ENCODE data around the gene PCDH9. TPM values are rescaled to one million over a fixed set of nuclear protein-coding genes. Genes with fewer than 3 reads are reported as not detected.
A peak's percentile ranks its signal among the peaks of the same experiment; 100 is the strongest.

PCDH9 gene
- total RNA-seq, 1 experiment from 2014 or later, result 0.03 TPM

DNA sequence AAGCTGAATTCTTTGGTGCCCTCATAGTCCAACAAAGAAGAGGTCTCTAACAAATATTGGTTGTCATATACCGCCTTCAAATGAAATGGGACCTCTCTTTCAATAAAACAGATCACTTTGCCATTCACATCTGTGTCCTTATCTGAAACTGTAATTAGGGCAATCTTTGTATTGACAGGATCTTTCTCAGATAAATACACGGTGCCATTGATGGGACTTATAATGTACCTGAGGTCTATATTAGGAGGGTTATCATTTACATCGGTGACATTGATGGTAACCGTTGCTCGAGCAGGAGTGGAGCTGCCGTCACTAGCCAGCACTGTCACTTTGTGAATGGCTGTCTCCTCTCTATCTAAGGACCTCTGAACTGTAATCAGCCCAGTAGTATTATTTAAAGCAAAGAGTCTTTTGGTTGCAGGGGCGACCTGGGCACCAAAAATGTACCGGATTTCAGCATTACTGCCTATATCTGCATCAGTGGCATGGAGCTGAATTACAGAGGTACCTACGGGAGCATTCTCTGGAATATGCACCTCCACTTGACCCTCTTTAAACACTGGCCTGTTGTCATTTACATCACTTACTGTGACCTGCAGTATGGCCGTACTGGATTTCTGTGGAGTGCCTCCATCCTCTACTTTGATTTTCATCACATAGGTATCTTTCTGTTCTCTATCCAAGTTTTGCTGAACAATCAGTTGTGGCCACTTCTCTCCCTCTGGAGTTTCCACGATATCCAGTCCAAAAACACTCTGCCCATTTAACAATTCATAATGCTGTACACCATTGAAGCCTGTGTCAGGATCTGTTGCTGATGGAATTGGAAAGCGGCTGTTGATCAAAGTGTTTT is 2.8 kb downstream of the PCDH9 start:
- no peak for DNase-seq (ENCODE audit: low read depth)
- in situ Hi-C loops (cut with HindIII; ENCODE audit: low pct_unique_long_range_greater_than_20kb, low sequenced_read_pairs), result no loop called here

DNA sequence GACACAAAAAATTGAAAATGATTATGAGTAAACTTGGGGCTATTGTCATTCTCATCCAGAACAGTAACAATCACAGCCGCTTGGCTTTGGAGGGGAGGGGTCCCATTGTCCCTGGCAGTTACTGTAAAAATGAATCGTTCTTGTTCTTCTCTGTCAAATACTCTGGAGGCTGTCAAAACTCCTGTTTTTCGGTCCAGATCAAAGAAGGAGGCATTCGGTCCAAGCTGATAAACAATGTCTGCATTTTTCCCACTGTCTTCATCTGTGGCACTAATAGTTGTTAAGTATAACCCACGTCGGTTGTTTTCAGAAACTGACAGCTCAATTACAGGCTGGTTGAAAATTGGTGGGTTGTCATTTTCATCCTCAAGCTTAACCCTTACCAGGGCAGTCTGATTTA is 3.4 kb downstream of the PCDH9 start:
- in situ Hi-C loops (cut with HindIII; ENCODE audit: low pct_unique_long_range_greater_than_20kb, low sequenced_read_pairs), result no loop called here
- no peak for DNase-seq (ENCODE audit: low read depth)

DNA sequence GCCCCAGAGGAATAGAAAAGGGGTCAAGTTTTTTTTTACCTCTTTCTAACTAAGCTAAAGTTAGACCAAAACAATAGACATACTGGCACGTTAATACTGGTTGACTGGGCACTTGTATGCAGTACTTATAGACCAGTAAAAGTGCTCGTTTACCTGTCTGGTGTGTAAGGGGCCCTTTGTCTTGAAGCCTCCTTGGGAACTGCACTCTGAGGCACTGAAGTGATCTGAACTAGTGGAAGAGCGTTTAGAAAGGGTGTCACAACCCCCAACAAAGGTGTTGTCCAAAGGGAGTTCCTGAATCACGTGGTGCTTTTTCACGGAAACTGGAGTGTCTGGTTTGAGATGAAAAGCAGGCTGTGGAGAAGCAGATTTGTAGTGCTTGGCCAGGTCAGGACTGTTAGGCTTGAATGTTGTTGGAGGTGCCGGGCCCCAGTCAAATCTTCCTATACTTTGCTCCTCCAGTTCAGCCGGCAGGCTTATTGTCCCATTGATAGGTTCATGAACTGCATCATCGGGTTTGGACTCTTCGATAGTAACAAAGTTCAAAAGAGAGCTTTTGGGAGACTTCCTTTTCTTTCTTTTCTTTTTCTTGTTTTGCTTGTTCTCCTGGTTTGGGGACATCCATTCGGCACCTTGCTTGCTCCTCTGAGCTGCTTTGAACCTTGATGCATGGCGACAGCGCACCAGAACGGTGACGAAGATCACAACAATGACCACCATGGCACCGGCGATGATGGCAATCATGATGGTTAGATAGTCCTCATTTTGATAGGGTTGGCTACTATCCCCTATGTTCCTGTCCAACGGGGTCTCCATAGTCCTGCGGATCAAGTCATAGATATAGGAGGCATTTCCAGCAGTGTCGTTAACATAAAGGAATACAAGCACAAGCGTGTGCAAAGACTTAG is 4.6 kb downstream of the PCDH9 start:
- no peak for DNase-seq (ENCODE audit: low read depth)
- in situ Hi-C loops (cut with HindIII; ENCODE audit: low pct_unique_long_range_greater_than_20kb, low sequenced_read_pairs), result no loop called here

DNA sequence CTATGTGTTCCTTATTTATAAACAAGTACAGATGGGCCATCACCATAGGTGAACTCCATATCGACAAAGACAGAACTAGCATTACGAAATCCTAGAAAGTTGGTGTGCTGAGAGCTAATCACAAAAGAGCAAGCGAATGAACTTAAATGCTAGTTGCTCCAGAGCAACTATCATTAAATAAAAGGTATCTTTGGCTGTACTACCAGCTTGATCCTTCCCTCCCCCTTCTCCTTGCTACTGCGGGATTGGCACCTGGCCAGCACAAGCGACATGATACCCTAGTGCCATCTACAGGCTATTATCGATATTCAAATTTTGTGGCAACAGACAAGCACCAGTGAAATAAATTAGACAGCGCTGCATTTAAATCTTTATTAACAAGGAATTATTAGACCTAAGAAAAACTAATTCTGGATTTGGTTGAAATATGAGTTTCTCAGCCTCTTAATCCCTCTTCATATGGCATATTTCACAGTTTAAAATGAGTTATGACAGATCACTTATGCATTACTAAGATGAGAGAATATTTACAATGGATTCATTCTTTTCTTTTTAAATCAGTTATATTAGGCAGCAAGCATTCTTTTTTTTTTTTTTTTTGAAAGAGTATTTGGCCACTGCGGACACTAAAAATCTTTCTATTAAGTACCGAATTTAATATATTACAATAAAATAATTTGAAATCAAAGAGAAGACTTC is 5.8 kb downstream of the PCDH9 start:
- peak; percentile 62 for DNase-seq (ENCODE audit: low read depth)
- in situ Hi-C loops (cut with HindIII; ENCODE audit: low pct_unique_long_range_greater_than_20kb, low sequenced_read_pairs), result no loop called here

DNA sequence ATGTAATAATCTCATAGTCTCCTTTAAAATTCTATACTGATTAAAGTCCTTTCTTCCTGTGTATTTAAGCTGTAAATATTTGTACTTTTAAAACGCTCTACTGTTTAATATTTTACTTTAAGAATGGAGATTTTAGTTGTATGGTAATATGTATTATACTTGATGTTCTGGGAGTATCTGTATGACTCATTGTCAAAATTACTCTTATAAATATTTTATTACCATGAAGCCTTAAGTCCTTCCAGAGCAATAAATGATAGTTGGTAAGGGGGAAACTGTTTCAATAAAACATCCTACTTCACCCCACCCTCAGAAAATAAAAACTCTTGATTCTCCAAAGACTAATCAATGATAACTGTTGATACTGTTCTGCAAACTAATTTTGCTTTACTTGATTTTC is 6.4 kb downstream of the PCDH9 start:
- in situ Hi-C loops (cut with HindIII; ENCODE audit: low pct_unique_long_range_greater_than_20kb, low sequenced_read_pairs), result no loop called here
- DNase-seq (ENCODE audit: low read depth), result no peak

DNA sequence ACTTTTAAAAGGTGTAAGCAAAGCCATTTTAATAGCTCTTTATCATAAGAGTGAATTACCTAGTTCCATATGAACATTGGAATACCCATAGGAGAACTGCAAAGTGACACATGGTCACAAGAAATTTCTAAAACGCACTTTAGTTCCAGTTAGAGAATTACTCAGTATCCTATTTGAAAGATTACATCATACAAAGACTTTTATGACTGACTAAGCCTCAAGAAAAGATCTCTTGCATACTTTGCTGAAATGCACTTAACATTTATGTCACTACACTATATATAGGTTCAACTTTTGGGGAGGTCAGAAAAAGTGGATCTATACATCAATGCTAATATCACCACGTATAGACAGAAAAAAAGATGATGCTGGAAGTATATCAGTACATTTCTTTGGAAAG is 7.1 kb downstream of the PCDH9 start:
- in situ Hi-C loops (cut with HindIII; ENCODE audit: low pct_unique_long_range_greater_than_20kb, low sequenced_read_pairs), result no loop called here
- DNase-seq (ENCODE audit: low read depth), result no peak

DNA sequence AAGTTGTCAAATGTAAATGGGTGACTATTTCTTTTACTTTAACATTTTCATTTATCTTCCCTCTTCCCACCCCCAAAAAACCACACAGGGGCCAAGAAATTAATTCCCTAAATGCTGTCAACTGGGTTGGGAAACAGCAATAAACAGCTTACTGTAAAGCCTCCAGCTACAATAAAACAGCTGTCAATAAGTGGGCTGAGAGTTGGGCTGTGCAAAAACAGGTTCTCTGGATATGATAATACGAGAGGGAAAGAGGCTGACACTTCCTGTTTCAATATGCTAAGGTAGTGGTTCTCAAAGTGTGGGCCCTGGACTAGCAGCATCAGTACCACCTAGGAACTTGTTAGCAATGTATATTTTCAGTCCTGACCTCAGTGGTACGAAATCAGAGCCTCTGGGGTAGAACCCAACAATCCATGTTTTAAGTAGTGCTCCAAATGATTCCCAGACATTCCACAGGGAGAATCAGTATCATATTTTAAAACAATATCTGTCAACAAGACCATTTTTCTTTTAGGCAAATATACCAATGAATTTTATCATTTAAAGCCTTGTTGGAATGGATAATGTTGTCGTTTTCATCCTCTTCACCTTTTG is 8.4 kb downstream of the PCDH9 start:
- DNase-seq (ENCODE audit: low read depth), result no peak
- in situ Hi-C loops (cut with HindIII; ENCODE audit: low pct_unique_long_range_greater_than_20kb, low sequenced_read_pairs), result no loop called here

DNA sequence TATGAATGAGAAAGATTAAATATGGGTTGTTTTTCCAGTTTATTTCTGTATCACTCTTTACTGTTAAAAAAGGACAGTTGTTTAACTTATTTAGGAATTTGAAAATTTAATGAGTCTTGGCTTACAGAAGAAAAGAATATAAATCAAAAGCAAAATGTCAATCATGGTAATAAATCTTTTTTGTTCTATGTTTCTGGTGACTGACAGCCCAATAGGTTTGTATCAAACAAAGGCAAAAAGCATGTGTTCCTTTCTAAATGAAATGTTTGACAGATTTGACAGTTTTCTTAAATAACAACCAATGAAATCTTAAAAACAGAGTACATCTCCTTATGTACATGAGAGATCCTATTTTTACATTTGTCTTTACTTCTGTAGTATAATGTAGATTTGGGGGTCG is 11.0 kb downstream of the PCDH9 start:
- in situ Hi-C loops (cut with HindIII; ENCODE audit: low pct_unique_long_range_greater_than_20kb, low sequenced_read_pairs), result no loop called here

DNA sequence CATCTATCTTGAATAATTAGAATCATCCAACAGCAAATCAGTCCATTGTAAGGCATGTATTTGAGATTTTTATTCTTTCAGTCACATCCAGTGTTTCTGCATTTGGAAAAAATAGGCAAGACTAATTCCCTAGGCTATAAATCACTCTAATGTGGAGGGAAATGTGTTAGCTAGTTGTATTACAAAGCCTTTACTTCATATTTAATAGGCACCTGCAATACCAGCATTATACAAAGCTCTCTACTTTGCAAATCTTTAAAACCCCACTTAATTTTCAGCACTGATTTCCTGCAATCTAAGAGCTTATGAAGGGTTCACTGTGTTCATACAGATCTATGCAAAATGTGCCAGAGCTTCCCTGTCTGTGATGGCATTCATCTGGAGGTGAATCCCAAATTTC is 12.3 kb downstream of the PCDH9 start:
- in situ Hi-C loops (cut with HindIII; ENCODE audit: low pct_unique_long_range_greater_than_20kb, low sequenced_read_pairs), result no loop called here
- DNase-seq (ENCODE audit: low read depth), result no peak

More for the DNA sequence above, 11.0 kb downstream of the PCDH9 start:
- no peak for DNase-seq (ENCODE audit: low read depth)

DNA sequence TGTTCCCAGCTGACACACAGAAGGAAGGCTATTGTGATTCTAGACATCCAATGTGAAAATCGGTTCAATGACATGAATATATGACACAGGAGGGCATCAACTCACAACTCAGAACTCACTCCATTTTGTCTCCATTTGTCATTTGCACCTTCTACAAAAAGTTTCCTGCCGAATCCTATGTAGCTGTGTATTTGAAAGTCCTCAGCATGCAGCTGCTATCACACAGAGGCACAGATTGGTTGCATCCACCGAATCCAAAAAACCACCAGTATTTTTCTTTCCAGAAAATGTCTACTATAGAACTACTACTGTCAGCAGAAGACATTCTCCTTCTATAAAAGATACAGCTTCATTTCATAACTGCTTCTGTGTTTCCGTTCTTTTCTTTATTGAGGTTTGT is 13.3 kb downstream of the PCDH9 start:
- in situ Hi-C loops (cut with HindIII; ENCODE audit: low pct_unique_long_range_greater_than_20kb, low sequenced_read_pairs), result no loop called here
- no peak for DNase-seq (ENCODE audit: low read depth)

DNA sequence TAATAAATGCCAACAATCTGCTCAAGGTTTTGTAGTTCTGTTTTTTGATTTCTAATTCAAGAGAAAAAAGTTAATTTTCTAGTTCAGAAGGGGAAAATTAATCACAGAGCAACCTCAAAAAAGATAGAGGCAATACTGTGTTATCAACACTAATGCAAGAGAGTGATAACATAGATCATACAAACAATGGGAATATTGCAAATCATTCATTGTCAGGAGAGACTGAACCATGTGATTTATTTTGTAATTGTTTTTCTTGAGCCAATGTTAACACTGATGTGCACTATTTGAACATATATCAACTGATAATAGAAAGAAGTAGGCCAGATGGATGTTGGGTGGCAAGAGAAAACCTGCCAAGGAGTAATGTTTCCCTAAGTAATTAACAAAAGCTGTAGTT is 19.9 kb downstream of the PCDH9 start:
- in situ Hi-C loops (cut with HindIII; ENCODE audit: low pct_unique_long_range_greater_than_20kb, low sequenced_read_pairs), result no loop called here
- DNase-seq (ENCODE audit: low read depth), result no peak

DNA sequence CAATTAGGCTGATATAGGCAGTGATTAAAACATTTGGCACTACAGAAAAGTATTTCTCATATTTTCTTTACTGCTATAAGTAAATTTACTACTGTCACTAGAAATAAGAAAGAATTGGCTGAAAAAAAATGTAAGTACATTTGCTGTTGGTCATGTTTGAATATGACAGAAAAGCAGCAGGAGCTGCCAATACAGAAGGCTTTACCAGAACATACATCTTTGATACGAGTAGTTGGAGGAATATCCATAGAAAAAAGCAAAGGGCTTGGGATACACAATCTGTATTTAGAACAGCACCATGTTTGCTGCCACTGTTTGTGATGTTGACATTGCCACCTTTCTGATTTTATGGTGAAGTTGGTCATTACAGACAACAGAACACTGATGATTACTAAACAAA is 21.6 kb downstream of the PCDH9 start:
- in situ Hi-C loops (cut with HindIII; ENCODE audit: low pct_unique_long_range_greater_than_20kb, low sequenced_read_pairs), result no loop called here
- DNase-seq (ENCODE audit: low read depth), result no peak

DNA sequence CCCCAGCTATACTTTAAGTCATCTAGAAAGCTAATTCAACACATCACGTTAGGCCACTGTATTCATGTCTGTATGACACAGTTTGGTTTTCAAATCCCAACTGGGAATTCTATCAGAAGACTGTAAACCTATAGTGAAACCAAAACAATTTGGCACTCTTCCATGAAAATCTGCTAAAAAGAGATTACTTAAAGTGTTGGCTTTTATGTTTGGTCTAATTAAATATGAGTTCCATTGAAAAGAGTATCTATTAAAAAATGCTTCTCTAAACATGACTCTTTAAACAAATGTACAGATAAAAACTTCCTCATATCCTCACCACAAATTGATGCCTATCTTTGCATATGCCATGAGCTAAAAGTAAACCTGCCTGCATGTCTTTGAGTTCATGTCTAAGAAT is 25.4 kb downstream of the PCDH9 start:
- DNase-seq (ENCODE audit: low read depth), result no peak
- in situ Hi-C loops (cut with HindIII; ENCODE audit: low pct_unique_long_range_greater_than_20kb, low sequenced_read_pairs), result no loop called here

DNA sequence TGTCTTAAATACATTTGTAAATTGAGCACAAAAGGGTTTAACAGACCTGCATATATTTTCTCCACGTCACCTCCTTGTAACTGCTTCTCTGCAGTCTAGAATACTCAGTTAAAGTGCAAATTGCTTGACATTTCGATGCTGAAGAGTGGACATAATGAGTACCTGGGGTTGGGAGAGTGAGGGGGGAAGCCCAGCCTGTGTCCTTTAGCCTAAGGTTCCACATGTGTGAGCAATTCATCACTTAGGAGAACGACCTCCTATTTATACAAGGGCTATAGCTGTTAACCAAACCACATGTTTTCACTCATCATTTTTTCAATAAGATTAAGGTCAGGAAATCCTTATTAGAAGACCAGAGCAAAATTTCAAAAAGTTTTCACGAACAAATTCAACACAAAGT is 29.5 kb downstream of the PCDH9 start:
- no peak for DNase-seq (ENCODE audit: low read depth)
- in situ Hi-C loops (cut with HindIII; ENCODE audit: low pct_unique_long_range_greater_than_20kb, low sequenced_read_pairs), result no loop called here

DNA sequence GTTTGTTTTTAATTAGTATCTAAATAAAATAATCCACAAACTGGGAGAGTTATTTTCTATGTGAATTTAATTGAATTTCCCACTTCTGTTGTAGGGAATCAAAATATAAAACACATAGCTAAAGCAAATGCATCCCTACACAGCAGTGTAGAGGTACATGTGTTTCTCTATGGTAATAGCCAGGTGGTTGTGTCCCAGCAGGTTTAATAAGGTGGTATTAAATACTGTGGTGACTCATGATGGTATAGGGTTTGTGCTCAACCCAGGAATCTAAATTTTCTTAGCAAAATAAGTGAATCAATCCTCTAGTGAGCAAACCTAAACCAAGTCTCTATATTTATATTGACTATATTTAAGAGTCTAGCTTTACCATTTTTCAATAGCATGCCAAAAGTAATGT is 30.0 kb downstream of the PCDH9 start:
- in situ Hi-C loops (cut with HindIII; ENCODE audit: low pct_unique_long_range_greater_than_20kb, low sequenced_read_pairs), result no loop called here
- no peak for DNase-seq (ENCODE audit: low read depth)

DNA sequence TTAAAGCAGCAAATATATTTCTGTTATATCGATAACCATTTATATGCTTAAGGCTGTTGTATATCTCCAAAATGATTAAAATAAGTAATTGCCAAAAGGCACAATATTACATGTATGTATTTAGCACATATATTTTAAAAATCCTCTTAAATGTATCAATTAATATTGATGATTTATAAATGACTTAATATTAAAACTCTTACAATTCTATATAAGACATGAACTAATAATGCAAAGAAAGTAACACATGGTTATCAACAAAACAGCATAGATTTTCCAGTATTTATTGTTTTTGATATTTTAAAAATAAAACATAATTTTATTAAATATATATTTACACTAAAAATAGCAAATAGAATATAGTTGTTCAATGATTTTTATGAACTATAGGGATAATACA is 32.4 kb downstream of the PCDH9 start:
- no peak for DNase-seq (ENCODE audit: low read depth)
- in situ Hi-C loops (cut with HindIII; ENCODE audit: low pct_unique_long_range_greater_than_20kb, low sequenced_read_pairs), result no loop called here

DNA sequence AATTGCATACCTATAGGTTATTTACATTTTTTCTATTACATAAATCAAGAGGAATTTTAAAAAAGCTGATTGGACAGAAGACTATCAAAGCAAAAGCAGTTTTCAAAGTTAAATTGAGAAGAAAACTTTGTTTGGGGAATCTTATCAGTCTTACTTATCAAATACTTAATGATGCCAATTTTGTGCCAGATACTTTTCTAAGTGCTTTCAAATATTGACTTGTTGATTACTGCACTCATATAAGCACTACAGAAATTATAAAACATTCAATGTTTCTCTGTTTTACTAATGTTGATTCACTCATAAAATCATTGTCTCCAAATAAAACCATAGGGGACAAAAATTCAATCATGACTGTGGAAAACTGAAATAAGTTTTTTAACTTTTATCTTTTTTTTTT is 36.2 kb downstream of the PCDH9 start:
- DNase-seq (ENCODE audit: low read depth), result no peak
- in situ Hi-C loops (cut with HindIII; ENCODE audit: low pct_unique_long_range_greater_than_20kb, low sequenced_read_pairs), result no loop called here

DNA sequence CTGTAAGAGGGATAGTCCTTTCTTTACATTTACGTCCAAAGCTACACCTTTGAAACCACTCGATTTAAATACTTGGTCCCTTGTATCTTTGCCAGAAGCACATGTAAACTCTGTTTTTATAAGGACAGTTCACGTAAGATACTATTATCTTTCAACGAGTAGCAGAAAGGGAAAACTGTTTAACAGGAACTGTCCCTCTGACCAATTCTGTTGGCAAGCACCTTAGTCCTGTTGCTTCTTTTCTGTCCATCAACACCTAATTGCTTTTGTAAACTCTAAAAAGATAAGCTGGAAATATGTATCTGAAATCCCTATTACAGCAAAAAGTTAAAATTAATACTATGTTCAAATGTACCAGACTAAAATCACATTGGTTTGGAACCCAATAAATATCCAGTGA is 37.4 kb downstream of the PCDH9 start:
- no peak for DNase-seq (ENCODE audit: low read depth)

More for the DNA sequence above, 37.4 kb downstream of the PCDH9 start:
- in situ Hi-C loops (cut with HindIII; ENCODE audit: low pct_unique_long_range_greater_than_20kb, low sequenced_read_pairs), result no loop called here
